Hepatocyte (in vitro differentiated cells): Measurements from ENCODE around the gene ARHGDIB. TPM values are rescaled to one million over a fixed set of nuclear protein-coding genes. Genes with fewer than 3 reads are reported as not detected.

ENCODE experiments used
- DNase-seq: peaks from one replicate; pipeline ENCODE4 v3.0.0-alpha.2; 2016; ENCODE audit warnings: low spot score
- H2AFZ ChIP-seq: fragments of 200-600 bp; sonication (generic); 2 replicates; pipeline ENCODE4 v1.6.0; 2016; ENCODE audit warnings: antibody characterized with exemption, mild to moderate bottlenecking
- H3K27ac ChIP-seq: fragments of 200-600 bp; sonication (generic); 2 replicates; pipeline ENCODE4 v1.5.1; 2016; ENCODE audit warnings: mild to moderate bottlenecking
- H3K27me3 ChIP-seq: fragments of 200-600 bp; sonication (generic); 2 replicates; pipeline ENCODE4 v1.6.1; 2016
- H3K36me3 ChIP-seq: fragments of 200-600 bp; sonication (generic); replicated peaks from 2 replicates; pipeline ENCODE4 v1.5.1; 2016; ENCODE audit warnings: low read depth; ENCODE audit not compliant: insufficient read depth
- H3K4me1 ChIP-seq: fragments of 200-600 bp; sonication (generic); 2 replicates; pipeline ENCODE4 v1.5.1; 2016; ENCODE audit warnings: mild to moderate bottlenecking, moderate library complexity; ENCODE audit not compliant: insufficient read depth
- H3K4me2 ChIP-seq: fragments of 200-600 bp; sonication (generic); 2 replicates; pipeline ENCODE4 v1.6.0; 2016
- H3K4me3 ChIP-seq: fragments of 200-600 bp; sonication (generic); 2 replicates; pipeline ENCODE4 v1.5.1; 2016; ENCODE audit warnings: mild to moderate bottlenecking
- H3K79me2 ChIP-seq: fragments of 200-600 bp; sonication (generic); 2 replicates; pipeline ENCODE4 v1.6.0; 2017; ENCODE audit warnings: mild to moderate bottlenecking
- H3K9me2 ChIP-seq: fragments of 200-600 bp; sonication (generic); replicated peaks from 2 replicates; pipeline ENCODE4 v1.6.0; 2017; ENCODE audit warnings: mild to moderate bottlenecking; ENCODE audit not compliant: insufficient read depth
- H3K9me3 ChIP-seq: fragments of 200-600 bp; sonication (generic); 2 replicates; pipeline ENCODE4 v1.5.1; 2016; ENCODE audit warnings: low read depth, mild to moderate bottlenecking
- H4K20me1 ChIP-seq: fragments of 200-600 bp; sonication (generic); 2 replicates; pipeline ENCODE4 v1.6.0; 2016; ENCODE audit warnings: mild to moderate bottlenecking; ENCODE audit not compliant: insufficient read depth, poor library complexity, severe bottlenecking
- CTCF ChIP-seq: fragments of 200-600 bp; sonication (generic); IDR thresholded peaks from 2 replicates; pipeline ENCODE4 v1.5.1; 2016; ENCODE audit warnings: antibody characterized with exemption, mild to moderate bottlenecking; ENCODE audit not compliant: poor library complexity
- EZH2 ChIP-seq: fragments of 200-600 bp; sonication (generic); IDR thresholded peaks from 2 replicates; pipeline ENCODE4 v1.6.1; 2016; ENCODE audit warnings: antibody characterized with exemption, mild to moderate bottlenecking, borderline replicate concordance
- EZH2phosphoT487 ChIP-seq: fragments of 200-600 bp; sonication (generic); IDR thresholded peaks from one replicate; pipeline ENCODE4 v1.6.1; 2018; ENCODE audit warnings: antibody characterized with exemption, mild to moderate bottlenecking, low read depth, moderate library complexity; ENCODE audit not compliant: unreplicated experiment, severe bottlenecking
- WGBS: methylation state at CpG from one replicate; pipeline ENCODE4 v1.1.6; 2016; ENCODE audit warnings: low lambda C conversion rate; ENCODE audit errors: missing lambda C conversion rate; 5-methylcytosine and 5-hydroxymethylcytosine counted together
- polyA plus RNA-seq: library from polyadenylated mRNA; unstranded; fragments of >200 nt; fragmentation: Nextera tagmentation; extraction: Ambion mirVana; gene quantifications from 2 replicates; pipeline ENCODE4 v1.2.1, GENCODE V29; 2016
- total RNA-seq: library from RNA; depleted of rRNA; stranded (reverse); fragments of >200 nt; gene quantifications from 2 replicates; pipeline ENCODE4 v1.2.3, GENCODE V29; 2014

The ARHGDIB gene
- total RNA-seq (13.3 and 20.4 TPM in 2 replicates), polyA plus RNA-seq (14.2 and 24.5 TPM in 2 replicates)

GRCh38 chr12:14961466-14962152 lies at the start of gene ARHGDIB:
ARHGDIB (minus strand) TSS chr12:14961601; CDS start chr12:14950712, 10,889 bp downstream.
- no peaks in the 10 kb centered on the region for H3K36me3 ChIP-seq
- H2AFZ ChIP-seq, result no peak within 1 kb of the TSS
- no peaks in the 10 kb centered on the region for H3K9me3 ChIP-seq
- H3K27ac ChIP-seq, result peak within 1 kb of the TSS; percentile 6
- no peaks in the 10 kb centered on the region for H4K20me1 ChIP-seq
- no peak within 1 kb of the TSS for H3K4me3 ChIP-seq
- no peaks in the 10 kb centered on the region for H3K4me1 ChIP-seq
- WGBS, result 81% methylated on average over 14 of the region's 14 CpGs
- H3K4me2 ChIP-seq, result peak within 1 kb of the TSS; percentile 10
- TF ChIP-seq CTCF (no peak), EZH2 (no peak), EZH2phosphoT487 (no peak)
- no peak for DNase-seq
- H3K27me3 ChIP-seq, result no peaks in the 10 kb centered on the region
- no peaks in the 10 kb centered on the region for H3K79me2 ChIP-seq
- H3K9me2 ChIP-seq, result no peaks in the 10 kb centered on the region

- H3K36me3 ChIP-seq, result no peaks in the 10 kb centered on the region
- H3K4me2 ChIP-seq, result no peak overlapping the region
- TF ChIP-seq CTCF (peak; percentile 17), EZH2 (no peak)
- H3K27ac ChIP-seq, result no peak overlapping the region
- no peaks in the 10 kb centered on the region for H4K20me1 ChIP-seq
- H3K27me3 ChIP-seq, result no peaks in the 10 kb centered on the region
- no peak overlapping the region for H2AFZ ChIP-seq
- no peaks in the 10 kb centered on the region for H3K9me2 ChIP-seq
- H3K79me2 ChIP-seq, result no peaks in the 10 kb centered on the region
- H3K9me3 ChIP-seq, result no peaks in the 10 kb centered on the region
- H3K4me3 ChIP-seq, result no peak overlapping the region
- H3K4me1 ChIP-seq, result no peaks in the 10 kb centered on the region
- DNase-seq, result no peak
Observed at GRCh38 chr12:15011162-15011561, 49.8 kb upstream of the ARHGDIB start.

- no peak overlapping the region for H2AFZ ChIP-seq
- H3K4me2 ChIP-seq, result no peak overlapping the region
- H3K27me3 ChIP-seq, result no peaks in the 10 kb centered on the region
- no peaks in the 10 kb centered on the region for H3K36me3 ChIP-seq
- H3K27ac ChIP-seq, result no peak overlapping the region
- no peak overlapping the region for H3K4me3 ChIP-seq
- H4K20me1 ChIP-seq, result no peaks in the 10 kb centered on the region
- H3K9me3 ChIP-seq, result no peaks in the 10 kb centered on the region
- WGBS, result 44% methylated on average over 3 of the region's 3 CpGs
- no peaks in the 10 kb centered on the region for H3K4me1 ChIP-seq
- no peak for TF ChIP-seq EZH2phosphoT487
- no peak for TF ChIP-seq CTCF
- no peak for TF ChIP-seq EZH2
- no peak for DNase-seq
- H3K79me2 ChIP-seq, result no peaks in the 10 kb centered on the region
- H3K9me2 ChIP-seq, result no peaks in the 10 kb centered on the region
Observed at GRCh38 chr12:15007551-15007950, 46.1 kb upstream of the ARHGDIB start.

- no peak overlapping the region for H3K27ac ChIP-seq
- no peak overlapping the region for H3K4me3 ChIP-seq
- H3K4me1 ChIP-seq, result peaks cover 15% of the 10 kb centered on the region
- H2AFZ ChIP-seq, result no peak overlapping the region
- no peaks in the 10 kb centered on the region for H3K9me2 ChIP-seq
- no peaks in the 10 kb centered on the region for H4K20me1 ChIP-seq
- H3K4me2 ChIP-seq, result no peak overlapping the region
- no peaks in the 10 kb centered on the region for H3K9me3 ChIP-seq
- DNase-seq, result no peak
- TF ChIP-seq EZH2phosphoT487 (no peak), EZH2 (no peak), CTCF (no peak)
- no peaks in the 10 kb centered on the region for H3K36me3 ChIP-seq
- no peaks in the 10 kb centered on the region for H3K79me2 ChIP-seq
- H3K27me3 ChIP-seq, result no peaks in the 10 kb centered on the region
Observed at GRCh38 chr12:15005064-15005463, 43.7 kb upstream of the ARHGDIB start.
